Endothelial cell of umbilical vein (primary cell): ENCODE results near the gene TNFAIP6.
"Not testable (repeated sequence)": the region's sequence is repeated elsewhere in the genome, so short reads cannot be mapped to it uniquely, and the experiment has no call there.

ENCODE experiments used
- CTCF ChIP-seq, 2 donors: IDR thresholded peaks; 1 replicate in 1 of 2; 2 replicates in 1 of 2; pipeline ENCODE4 v1.5.1; 2011; ENCODE audit warnings: low read length in 2 of 2, mild to moderate bottlenecking in 2 of 2, moderate library complexity in 2 of 2, control low read depth in 1 of 2, inconsistent platforms in 1 of 2, low read depth in 1 of 2; ENCODE audit not compliant: insufficient read depth in 1 of 2; ENCODE audit errors: extremely low read depth in 1 of 2
- EZH2 ChIP-seq: IDR thresholded peaks from 2 replicates; pipeline ENCODE4 v1.6.1; 2012; ENCODE audit warnings: borderline replicate concordance, low read depth, mild to moderate bottlenecking, moderate library complexity, low read length, inconsistent platforms; ENCODE audit not compliant: severe bottlenecking
- MYC ChIP-seq: IDR thresholded peaks from one replicate; pipeline ENCODE4 v1.6.1; 2011; ENCODE audit warnings: mild to moderate bottlenecking, low read depth, low read length
- POLR2AphosphoS5 ChIP-seq: IDR thresholded peaks from 2 replicates; pipeline ENCODE4 v1.6.1; 2012; ENCODE audit warnings: low read depth, mild to moderate bottlenecking, control low read depth, low read length, moderate library complexity; ENCODE audit not compliant: insufficient read depth

- not testable (repeated sequence) for TF ChIP-seq POLR2AphosphoS5; CTCF (IDR thresholded peaks at IDR 0.05; ENCODE audit: extremely low read depth in 1 of 2, insufficient read depth in 1 of 2, low read depth in 1 of 2, low read length in 2 of 2); MYC; EZH2
Observed at GRCh38 chr2:151312440-151312839, 45.0 kb upstream of the TNFAIP6 start.
